GM12874 (cell line): ENCODE measurements around the gene MAP7.

ENCODE experiments used
- CTCF ChIP-seq: IDR thresholded peaks from 2 replicates; pipeline ENCODE4 v1.5.1; 2011; ENCODE audit warnings: low read depth, mild to moderate bottlenecking, control low read depth, low read length, moderate library complexity; ENCODE audit not compliant: insufficient read depth

The MAP7 gene

GRCh38 chr6:136527831-136528230 is 22.4 kb downstream of the MAP7 start:
- TF ChIP-seq CTCF: no peak

- TF ChIP-seq CTCF: no peak
These were observed 23.3 kb downstream of the MAP7 start for GRCh38 chr6:136526937-136527336.

- no peak for TF ChIP-seq CTCF
These were observed 23.9 kb downstream of the MAP7 start for GRCh38 chr6:136526196-136526930.

- TF ChIP-seq CTCF: no peak
These were observed 24.5 kb downstream of the MAP7 start for GRCh38 chr6:136525586-136526195.

GRCh38 chr6:136524936-136525413 is 25.2 kb downstream of the MAP7 start:
- no peak for TF ChIP-seq CTCF

GRCh38 chr6:136524339-136524935 is 25.8 kb downstream of the MAP7 start:
- TF ChIP-seq CTCF: no peak

- no peak for TF ChIP-seq CTCF
These were observed 27.0 kb downstream of the MAP7 start for GRCh38 chr6:136523196-136523595.
